ENCODE results near the gene CCDC197.

CCDC197 gene

GRCh38 chr14:94026173-94026888, 29.2 kb downstream of the CCDC197 start, which contains the start of gene OTUB2:
Gene OTUB2, plus strand, starts transcription at chr14:94026340. Its CDS starts 198 bp downstream, at chr14:94026538.
- peak; percentile 99 for DNase-seq (ENCODE audit: low spot score)

GRCh38 chr14:94026889-94027469, 29.9 kb downstream of the CCDC197 start:
- DNase-seq (ENCODE audit: low spot score): no peak

- no peak for DNase-seq (ENCODE audit: low spot score)
These were observed 30.7 kb downstream of the CCDC197 start for GRCh38 chr14:94027566-94028449.

- no peak for DNase-seq (ENCODE audit: low spot score)
These were observed 31.3 kb downstream of the CCDC197 start for GRCh38 chr14:94028450-94028826.

GRCh38 chr14:94029265-94029664, 32.2 kb downstream of the CCDC197 start:
- DNase-seq (ENCODE audit: low spot score): no peak

GRCh38 chr14:94029671-94030203, 32.6 kb downstream of the CCDC197 start:
- DNase-seq (ENCODE audit: low spot score): no peak

GRCh38 chr14:94030571-94030970, 33.5 kb downstream of the CCDC197 start:
- no peak for DNase-seq (ENCODE audit: low spot score)

- DNase-seq (ENCODE audit: low spot score): no peak
These were observed 34.2 kb downstream of the CCDC197 start for GRCh38 chr14:94031161-94031882.

GRCh38 chr14:94031883-94032279, 34.8 kb downstream of the CCDC197 start:
- DNase-seq (ENCODE audit: low spot score): no peak

GRCh38 chr14:94034886-94035285, 37.8 kb downstream of the CCDC197 start:
- DNase-seq (ENCODE audit: low spot score): no peak

GRCh38 chr14:94036313-94037167, 39.4 kb downstream of the CCDC197 start:
- DNase-seq (ENCODE audit: low spot score): peak; percentile 93

- no peak for DNase-seq (ENCODE audit: low spot score)
These were observed 40.9 kb downstream of the CCDC197 start for GRCh38 chr14:94037954-94038353.

GRCh38 chr14:94038510-94038909, 41.4 kb downstream of the CCDC197 start:
- no peak for DNase-seq (ENCODE audit: low spot score)

GRCh38 chr14:94038921-94039629, 42.0 kb downstream of the CCDC197 start:
- no peak for DNase-seq (ENCODE audit: low spot score)

- no peak for DNase-seq (ENCODE audit: low spot score)
These were observed 43.1 kb downstream of the CCDC197 start for GRCh38 chr14:94040247-94040646.

- no peak for DNase-seq (ENCODE audit: low spot score)
These were observed 43.7 kb downstream of the CCDC197 start for GRCh38 chr14:94040796-94041195.

- DNase-seq (ENCODE audit: low spot score): no peak
These were observed 44.6 kb downstream of the CCDC197 start for GRCh38 chr14:94041551-94042346.

- no peak for DNase-seq (ENCODE audit: low spot score)
These were observed 45.5 kb downstream of the CCDC197 start for GRCh38 chr14:94042433-94043091.

All from NAMALWA (cell line).